ENCODE data around the gene ANKRD26.

GRCh38 chr10:27052656-27053055 lies 47.6 kb downstream of the ANKRD26 start:
- TF ChIP-seq POLR2AphosphoS5 (IDR thresholded peaks at IDR 0.05; ENCODE audit: insufficient read depth, low read depth, low read length) (no peak), POLR2A (IDR thresholded peaks at IDR 0.05; ENCODE audit: low read depth, low read length) (no peak), CTCF (IDR thresholded peaks at IDR 0.05; ENCODE audit: extremely low read depth in 1 of 2, insufficient read depth in 1 of 2, low read depth in 1 of 2, low read length in 2 of 2) (no peak), MYC (IDR thresholded peaks at IDR 0.05; ENCODE audit: low read depth, low read length) (no peak), EZH2 (IDR thresholded peaks at IDR 0.05; ENCODE audit: borderline replicate concordance, low read depth, low read length, severe bottlenecking) (no peak), MAX (IDR thresholded peaks at IDR 0.05; ENCODE audit: insufficient read depth, insufficient read length) (no peak), GATA2 (IDR thresholded peaks at IDR 0.05; ENCODE audit: insufficient read depth, insufficient read length, low read depth, low read length) (no peak), JUN (IDR thresholded peaks at IDR 0.05; ENCODE audit: borderline replicate concordance, insufficient read depth, insufficient read length, low read depth) (no peak)
